ENCODE results near the gene DRAM1.
"Not testable (repeated sequence)": the region's sequence is repeated elsewhere in the genome, so short reads cannot be mapped to it uniquely, and the experiment has no call there.

The DRAM1 gene, protein sequence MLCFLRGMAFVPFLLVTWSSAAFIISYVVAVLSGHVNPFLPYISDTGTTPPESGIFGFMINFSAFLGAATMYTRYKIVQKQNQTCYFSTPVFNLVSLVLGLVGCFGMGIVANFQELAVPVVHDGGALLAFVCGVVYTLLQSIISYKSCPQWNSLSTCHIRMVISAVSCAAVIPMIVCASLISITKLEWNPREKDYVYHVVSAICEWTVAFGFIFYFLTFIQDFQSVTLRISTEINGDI

DNA sequence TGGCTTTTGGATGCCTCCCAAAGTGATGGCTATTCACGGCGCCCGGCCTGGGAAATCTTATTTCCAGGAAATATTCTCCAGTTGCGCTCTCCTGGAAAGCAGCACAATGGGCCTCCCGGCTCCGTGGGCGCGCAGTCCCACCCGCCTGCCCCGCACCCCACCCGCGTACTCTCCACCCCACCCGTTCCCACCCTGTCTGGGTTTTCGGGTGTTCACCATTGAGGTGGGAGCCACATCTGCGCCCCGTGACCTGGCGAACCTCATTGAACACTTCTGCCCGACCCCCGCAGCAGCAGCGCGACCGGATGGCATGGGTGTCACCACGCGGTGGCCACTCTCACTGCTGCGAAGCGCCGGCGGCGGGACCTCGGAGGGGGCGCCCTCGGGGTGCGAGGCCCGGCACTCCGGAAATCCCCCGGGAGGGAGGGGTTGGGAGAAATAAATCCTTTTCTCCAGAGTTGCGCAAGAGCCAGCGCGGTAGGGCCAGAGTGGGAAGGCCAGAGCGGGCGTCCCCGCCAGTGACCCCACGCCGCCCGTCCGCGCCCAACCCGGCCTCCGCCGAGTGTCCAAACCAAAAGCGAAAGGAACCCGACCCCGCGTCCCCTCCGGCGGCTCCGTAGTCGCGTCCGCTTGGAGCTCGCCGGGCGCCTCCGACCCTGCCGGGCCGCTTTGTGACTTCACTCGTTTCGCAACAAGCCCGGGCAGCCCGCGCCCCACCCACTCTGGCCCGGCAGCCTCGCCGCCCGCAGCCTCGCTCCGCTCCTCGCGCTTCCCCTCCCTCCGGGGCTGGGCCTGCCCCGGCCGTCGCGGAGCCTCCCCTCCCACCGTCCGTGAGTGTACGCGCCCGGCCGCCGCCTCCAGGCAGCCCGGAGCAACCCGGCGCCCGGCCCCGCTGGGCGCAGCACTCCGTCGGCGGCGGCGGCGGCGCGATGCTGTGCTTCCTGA lies at the start of gene DRAM1:
DRAM1 (plus strand) TSS at position 720 of the 945 bp plus-strand sequence; CDS start at position 930, 210 bp downstream.
- peak; percentile 18 for DNase-seq

DNA sequence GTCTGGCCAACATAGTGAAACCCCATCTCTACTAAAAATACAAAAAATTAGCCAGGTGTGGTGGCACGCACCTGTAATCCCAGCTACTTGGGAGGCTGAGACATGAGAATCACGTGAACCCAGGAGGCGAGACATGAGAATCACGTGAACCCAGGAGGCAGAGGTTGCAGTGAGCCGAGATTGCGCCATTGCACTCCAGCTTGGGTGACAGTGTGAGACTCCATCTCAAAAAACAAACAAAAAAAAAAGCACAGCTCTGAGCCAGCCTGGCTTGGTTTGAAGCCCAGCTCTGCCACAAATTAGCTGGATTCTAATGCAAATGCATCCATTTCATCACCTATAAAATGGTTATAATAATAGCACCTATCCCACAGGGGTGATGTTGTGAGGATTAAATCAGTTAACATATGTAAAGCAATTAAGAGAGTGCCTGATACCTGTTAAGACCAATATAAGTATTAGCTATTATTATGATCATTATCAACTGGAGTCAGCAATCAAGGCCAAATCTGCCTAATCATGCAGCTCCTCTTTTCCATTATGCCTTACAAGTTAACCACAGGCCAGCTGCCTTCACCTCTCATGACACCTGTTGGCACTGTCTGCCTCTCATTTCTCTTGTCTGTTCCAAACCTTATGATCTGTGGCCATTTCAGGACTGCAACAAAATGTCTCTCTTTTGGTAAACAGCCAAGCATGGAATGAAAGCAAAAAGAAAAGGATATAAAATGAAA lies 48.8 kb upstream of the DRAM1 start:
- no peak for DNase-seq

DNA sequence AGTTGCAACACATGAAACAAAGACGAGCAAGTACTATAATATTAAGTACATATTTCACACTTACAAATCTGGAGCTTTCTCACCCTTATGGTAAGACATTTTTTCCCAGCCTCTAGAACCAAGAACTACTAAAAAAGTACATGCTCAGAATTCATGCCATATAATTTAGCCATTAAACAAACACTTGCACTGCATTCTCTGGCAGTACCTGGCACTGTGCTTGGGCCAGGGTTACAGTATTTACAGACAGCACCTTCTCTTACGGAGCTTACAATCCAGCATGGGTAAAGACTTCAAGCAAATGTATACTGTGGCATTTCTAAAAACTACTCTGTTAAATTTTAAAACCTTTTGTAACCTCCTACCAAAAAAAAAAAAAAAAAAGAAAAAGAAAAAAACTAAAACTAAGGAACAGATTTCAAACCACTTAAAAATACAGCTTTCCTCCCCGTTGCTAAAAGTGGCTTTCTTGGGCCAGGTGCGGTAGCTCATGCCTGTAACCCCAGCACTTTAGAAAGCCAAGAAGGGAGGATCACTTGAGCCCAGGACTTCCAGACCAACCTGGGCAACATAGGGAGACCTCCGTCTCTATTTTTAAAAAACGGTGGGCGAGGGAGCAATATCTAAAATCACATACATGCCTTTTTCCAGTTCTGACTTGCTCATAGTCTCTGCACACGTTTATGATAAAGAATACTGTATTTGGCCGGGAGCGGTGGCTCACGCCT lies 47.6 kb upstream of the DRAM1 start:
- no peak for DNase-seq

DNA sequence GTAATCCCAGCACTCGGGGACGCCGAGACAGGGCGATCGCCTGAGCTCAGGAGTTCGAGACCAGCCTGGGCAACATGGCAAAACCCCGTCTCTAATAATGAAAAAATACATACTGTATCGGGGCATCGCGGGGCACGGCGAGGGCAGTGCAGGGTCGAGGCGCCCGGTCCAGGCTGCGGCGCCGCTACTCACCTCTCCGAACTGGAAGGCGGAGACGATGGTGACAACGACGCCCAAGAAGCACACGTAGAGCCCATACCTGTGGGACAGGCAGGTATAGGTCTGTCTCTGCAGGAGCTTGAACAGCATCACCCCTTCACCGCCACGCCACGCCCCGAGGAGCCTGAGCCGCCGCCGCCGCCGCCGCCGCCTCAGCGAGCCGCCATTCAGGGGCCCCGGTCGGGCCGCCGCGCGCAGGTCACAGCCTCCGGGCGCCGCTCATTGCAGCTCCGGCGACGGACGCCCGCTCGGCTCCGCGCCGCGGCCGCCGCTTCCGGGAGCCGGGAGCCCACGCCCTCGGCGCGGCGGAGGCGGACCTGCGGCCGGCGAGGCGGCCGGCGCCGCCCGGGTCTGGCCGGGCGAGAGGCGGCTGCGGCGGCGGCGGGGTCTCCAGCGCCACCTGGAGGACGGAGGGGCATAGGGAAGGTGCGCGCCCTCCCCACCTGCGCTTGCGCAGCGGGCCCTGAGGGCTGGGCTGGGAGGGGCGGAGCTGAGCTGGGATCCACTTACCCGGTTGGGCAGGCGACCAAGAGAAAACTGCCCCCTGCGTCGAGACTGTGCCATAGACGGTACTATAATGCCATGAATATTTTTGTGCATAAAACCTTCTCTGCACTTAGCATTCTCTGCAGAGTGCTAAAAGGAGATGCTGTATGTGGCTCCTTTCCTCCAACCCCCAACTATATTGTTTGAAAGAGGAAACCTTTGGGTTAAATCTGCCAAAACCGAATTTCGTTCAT lies 46.7 kb upstream of the DRAM1 start, which contains the start of gene GNPTAB:
GNPTAB (minus strand) TSS at position 593 of the 959 bp plus-strand sequence; CDS start at position 309, 284 bp downstream.
- peak; percentile 80 for DNase-seq

DNA sequence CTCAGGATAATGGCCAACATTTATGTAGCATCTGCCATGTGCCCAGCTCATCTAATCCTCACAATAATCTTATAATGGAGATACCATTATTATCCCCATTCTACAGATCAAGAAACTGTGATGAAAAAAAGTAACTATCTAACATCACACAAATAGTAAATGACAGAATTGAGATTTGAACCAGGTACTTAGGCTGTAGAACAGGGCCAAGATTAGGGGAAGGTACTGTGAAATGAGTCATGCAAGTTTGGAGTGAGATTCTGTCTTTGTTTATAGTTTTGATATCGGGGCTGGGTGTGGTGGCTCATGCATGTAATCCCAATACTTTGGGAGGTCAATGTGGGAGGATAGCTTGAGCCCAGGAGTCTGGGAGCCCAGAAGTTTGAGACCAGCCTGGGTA lies 45.4 kb upstream of the DRAM1 start:
- no peak for DNase-seq

DNA sequence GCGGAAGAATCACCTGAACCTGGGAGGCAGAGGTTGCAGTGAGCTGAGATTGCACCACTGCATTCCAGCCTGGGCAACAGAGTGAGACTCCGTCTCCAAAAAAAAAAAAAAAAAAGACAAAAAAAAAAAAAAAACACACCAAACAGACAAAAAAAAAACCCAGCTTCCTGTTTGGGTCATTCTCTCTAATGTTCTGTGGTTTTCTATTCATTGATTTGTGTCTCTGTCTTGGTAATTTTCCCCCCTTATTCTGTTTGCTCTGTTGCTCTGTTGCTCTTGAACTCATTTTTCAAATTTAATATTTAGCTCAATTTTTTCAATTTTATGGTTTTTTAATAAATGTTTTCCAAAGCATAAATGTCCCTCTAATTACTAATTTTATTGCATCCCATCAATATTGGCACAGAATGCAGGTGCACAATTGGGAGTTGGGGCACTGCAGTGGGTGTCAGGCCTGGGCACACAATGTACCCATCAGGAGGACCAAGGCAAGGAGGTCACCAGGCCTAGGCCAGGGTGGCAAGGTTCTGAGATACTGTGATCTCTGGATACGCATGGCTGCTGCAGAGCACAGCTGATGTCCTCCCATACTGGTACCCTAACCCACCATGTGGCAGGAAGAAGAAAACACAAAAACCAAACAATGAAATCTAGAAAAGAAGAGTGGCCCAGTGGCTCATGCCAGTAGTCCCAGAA lies 38.6 kb upstream of the DRAM1 start:
- no peak for DNase-seq

DNA sequence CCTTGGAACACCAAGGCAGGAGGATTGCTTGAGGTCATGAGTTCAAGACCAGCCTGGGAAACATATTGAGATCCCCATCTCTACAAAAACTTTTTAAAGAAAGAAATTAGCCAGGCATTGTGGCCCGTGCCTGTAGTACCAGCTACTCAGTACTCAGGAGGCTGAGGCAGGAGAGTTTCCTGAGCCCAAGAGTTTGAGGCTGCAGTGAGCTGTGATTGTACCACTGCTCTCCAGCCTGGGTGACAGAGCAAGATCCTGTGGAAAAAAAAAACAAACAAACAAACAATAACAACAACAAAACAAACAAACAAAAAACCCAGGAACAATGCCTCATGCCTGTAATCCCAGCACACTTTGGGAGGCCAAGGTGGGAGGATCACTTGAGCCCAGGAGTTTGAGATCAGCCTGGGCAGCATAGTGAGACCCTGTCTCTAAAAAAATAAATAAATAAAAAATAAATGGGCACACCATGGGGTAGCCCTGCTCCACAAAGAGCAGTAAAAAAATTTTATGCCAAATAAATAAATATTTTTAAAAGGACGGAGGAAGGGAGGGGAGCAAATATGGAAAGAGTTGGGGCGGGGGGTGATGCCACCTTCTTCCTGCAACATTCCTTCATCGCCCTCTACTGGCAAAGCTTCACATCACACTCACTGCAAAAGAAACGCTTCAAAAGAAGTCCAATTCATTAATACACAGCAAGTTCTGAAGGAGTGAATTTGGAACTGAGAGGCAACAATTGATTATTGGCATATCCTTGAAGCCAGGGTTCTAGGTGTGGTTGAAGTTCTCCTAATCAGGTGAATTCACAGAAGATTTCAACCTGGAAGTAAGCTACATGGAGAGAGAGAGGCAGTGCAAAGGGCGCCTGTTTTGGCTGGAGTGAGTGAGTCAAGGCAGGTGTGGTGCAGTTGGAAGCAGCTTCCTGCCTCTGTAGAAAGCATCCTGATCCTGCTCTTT lies 37.8 kb upstream of the DRAM1 start:
- DNase-seq, result no peak

DNA sequence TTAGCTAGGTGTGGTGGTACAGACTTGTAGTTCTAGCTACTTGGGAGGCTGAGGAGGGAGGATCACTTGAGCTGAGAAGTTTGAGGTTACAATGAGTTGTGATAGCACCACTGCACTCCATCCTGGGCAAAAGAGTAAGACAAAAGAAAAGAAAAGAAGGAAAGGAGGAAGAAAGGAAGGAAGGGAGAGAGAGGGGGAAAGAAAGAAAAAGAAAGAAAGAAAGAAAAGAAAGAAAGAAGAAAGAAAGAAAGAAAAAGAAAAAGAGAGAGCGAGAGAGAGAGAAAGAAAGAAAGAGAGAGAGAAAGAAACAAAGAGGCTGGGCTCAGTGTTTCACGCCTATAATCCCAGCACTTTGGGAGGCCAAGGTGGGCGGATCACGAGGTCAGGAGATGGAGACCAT lies 36.3 kb upstream of the DRAM1 start:
- DNase-seq, result no peak

DNA sequence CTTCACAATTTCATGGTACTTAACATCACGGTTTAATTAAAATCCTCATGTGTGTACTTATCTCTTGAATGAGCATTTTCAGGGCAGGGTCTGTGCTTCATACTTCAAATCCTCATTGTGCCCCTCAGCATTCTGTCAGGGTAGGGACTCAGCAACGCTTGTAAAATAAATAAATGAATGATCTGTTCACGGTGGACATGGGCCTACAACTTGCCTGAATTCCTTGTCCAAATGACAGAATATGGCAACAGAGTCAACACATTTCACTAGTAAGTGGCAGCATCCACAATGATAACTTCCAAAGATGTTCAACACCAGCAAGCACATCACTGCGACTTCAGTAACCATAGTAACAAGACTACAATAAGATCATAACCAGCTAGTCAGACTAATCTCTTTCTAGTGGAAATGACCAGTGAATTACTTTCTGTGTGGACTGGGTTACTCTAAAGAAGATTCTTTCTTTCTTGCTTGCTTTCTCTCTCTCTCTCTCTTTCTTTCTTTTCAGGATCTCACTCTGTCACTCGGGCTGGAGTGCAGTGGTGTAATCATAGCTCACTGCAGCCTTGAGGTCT lies 32.2 kb upstream of the DRAM1 start:
- no peak for DNase-seq

DNA sequence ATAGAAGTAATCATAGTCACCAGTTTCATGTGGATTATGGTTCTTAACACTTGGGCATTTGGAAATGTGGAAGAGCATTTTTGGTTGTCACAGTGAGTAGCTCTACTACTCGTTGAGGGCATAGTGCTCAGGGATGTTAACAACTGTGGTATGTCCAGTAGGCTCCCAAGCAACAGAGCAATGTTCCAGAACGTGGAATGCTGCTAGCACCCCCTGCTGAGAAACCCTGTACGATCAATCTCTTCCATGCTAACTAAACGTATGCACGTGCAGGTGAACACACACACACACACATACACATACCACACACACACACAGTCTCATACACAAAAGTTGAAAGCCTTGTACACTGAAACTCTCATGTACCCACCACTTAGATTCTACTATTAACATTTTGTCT lies 30.1 kb upstream of the DRAM1 start:
- DNase-seq, result no peak

DNA sequence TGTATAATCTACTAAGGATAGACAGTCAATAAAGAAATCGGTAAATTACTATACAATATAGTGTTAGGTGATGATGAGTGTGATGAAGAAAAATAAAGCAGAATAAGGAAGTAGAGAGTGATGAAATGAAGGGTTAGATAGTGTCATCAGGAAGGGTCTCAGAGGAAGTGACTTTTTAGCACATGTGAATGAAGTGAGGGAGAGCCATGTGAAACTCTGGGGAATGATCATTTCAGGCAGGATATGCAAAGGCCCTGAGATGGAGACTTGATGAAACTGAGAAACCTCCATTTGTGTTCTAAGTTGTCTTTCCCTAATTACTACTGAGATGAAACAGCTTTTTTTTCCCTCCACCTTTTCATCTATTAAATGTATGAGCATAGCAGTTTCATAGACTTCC lies 27.2 kb upstream of the DRAM1 start:
- DNase-seq, result no peak

DNA sequence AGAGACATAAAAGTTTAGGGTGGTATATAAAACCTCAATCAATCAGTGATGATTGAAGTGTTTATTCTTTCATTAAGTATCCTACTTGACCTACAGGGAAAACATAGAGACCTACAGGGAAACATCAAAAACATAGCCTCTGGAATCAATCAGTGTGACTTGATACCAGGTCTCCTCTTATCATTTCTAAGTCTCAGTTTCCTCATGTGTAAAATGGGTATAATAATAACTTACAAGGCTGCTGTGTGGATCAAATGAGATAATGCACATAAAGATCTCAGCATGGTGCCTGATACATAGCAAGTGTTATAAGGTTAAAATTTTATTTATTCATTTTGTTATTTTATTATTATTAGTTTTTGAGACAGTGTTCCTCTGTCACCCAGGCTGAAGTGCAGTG lies 24.4 kb upstream of the DRAM1 start:
- DNase-seq, result no peak

DNA sequence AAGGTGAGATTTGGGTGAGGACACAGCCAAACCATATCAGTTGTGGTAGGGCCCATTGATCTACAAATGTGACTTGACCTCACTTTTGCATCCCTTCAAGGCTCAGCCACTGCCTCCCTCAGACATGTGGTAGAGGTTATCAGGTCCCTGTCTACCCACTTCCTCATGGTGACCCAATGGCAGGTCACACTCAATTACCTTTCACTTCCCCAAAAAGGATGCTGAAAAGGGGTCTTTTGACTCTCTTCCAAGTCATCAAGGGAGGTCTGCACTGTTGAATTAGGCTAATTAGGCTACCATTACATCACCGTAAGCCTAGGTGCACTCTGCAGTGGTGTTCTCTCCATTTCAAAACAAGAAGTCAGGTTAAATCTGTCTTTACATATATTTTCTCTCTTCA lies 22.6 kb upstream of the DRAM1 start:
- DNase-seq, result no peak

DNA sequence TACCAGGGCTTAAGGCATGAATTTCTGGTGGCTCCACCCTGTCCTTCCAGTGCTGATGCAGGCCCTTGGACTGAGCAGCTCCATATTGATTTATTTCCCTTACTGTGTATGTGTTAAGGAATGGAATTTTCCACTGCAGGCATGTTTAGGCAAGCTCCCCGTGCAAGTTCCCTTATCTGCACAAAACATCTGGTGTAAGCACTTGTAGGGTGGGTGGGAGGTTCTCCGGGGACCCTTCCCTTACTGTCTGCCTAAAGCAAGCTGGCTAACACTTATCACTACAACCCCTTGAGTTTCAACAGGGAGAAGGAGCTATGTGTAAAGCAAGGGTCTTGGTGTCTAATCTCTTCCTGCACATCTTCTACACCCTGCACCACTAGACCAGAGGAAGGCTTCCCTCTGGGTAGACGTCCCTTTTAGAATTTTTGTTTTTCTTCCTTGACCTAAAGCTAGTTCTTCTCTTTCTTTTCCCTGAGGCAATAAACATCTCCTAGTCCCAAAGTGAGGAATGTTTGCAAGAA lies 22.0 kb upstream of the DRAM1 start:
- no peak for DNase-seq

DNA sequence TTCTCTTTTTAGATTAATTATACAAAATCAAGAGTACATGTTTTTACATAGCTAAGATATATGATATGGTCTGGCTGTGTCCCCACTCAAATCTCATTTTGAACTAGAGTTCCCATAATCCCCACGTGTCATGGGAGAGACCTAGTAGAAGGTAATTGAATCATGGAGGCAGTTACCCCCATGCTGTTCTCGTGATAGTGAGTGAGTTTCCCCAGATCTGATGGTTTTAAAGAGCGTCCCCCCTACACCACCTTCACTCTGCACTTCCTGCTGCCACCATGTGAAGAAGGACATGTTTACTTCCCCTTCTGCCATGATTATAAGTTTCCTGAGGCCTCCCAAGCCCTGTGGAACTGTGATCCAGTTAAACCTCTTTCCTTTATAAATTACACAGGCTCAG lies 21.4 kb upstream of the DRAM1 start:
- DNase-seq, result no peak

DNA sequence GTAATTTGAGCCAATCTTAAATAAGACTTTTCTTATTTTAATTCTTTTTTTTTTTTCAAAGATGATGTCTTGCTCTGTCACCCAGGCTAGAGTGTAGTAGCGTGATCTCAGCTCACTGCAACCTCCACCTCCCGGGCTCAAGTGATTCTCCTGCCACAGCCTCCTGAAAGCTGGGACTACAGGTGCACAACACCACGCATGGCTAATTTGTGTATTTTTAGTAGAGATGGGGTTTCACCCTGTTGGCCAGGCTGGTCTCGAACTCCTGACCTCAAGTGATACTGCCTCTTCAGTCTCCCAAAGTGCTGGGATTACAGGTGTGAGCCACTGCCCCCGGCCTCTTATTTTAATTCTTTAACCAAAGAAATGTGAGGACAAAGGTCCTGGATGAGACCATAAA lies 20.8 kb upstream of the DRAM1 start:
- DNase-seq, result not testable (repeated sequence)

DNA sequence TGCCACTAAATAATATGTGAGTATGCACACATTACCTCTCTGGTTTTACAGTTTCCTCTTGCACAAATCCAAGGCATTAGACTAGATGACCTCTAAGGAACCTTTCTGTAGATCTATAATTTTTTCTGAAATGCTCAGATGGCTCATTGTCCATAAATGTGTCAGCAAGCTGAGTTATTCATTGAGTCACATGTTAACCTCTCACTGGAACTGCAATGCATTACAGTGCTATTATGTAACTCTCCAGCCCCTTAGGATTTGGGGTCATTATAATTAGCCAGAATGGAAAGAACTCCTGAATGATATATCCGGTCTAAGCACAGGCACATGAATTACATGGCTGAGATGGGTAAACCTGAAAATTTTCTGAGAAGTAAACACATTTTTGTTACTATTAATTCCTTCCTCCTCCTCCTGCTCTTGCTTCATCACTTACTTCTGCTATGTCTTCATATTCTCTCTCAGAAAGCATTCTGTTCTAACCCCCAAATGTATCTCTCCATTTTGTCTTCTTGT lies 20.3 kb upstream of the DRAM1 start:
- no peak for DNase-seq

DNA sequence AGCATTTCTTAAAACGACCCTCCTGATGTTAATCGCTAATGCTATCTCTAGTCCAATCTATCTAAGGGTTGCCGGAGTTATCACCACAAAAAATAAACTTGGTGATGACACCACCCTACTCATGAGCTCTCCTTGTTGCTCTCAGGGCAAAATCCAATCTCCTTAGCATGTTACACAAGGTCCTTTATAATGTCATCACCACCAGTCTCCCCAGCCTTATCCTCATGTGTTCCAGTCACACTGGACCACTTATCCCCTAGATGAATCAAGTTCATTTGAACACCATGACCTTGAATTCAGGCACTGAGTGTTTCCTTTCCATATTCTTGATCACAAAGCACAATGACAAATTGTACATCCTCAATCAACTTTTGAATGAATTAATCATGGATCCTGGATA lies 19.0 kb upstream of the DRAM1 start:
- no peak for DNase-seq

Measured in NCI-H1694 treated with DMSO at 0.1 percent for 48 hours (cell line).